ENCODE measurements around the gene POMGNT2.

DNA sequence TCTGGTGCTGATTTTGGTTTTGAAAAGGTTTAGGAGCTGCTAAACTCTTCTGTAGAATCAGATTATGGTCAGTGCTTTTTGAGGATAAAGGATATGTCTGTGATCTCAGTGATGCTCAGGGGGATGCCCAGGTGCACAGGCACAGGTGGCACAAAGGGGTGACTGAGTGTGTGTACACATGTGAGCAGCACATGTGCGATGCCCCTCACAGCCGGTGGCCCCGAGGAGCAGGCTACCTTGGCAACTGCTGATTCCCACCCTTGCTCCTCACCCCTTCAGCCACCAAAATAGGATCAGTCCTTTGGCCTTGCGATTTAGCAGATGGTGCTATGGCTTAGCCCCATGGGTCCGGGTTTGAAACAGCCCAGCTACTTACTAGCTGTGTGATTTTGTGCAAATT lies 51.1 kb downstream of the POMGNT2 start:
- TF ChIP-seq, protein P1, sequence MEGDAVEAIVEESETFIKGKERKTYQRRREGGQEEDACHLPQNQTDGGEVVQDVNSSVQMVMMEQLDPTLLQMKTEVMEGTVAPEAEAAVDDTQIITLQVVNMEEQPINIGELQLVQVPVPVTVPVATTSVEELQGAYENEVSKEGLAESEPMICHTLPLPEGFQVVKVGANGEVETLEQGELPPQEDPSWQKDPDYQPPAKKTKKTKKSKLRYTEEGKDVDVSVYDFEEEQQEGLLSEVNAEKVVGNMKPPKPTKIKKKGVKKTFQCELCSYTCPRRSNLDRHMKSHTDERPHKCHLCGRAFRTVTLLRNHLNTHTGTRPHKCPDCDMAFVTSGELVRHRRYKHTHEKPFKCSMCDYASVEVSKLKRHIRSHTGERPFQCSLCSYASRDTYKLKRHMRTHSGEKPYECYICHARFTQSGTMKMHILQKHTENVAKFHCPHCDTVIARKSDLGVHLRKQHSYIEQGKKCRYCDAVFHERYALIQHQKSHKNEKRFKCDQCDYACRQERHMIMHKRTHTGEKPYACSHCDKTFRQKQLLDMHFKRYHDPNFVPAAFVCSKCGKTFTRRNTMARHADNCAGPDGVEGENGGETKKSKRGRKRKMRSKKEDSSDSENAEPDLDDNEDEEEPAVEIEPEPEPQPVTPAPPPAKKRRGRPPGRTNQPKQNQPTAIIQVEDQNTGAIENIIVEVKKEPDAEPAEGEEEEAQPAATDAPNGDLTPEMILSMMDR (IDR thresholded peaks at IDR 0.05) = no peak
- no peak for TF ChIP-seq POLR2A (IDR thresholded peaks at IDR 0.05)
- TF ChIP-seq POLR2AphosphoS5 (IDR thresholded peaks at IDR 0.05) = no peak
